GM21528 (cell line): ENCODE data around the gene CAPZB.

Source experiments
- ATAC-seq: cut with Tn5 transposase; IDR thresholded peaks from one replicate; pipeline ENCODE4 v1.9.1; 2021; ENCODE audit warnings: mild to moderate bottlenecking, moderate library complexity; ENCODE audit not compliant: unreplicated experiment, low FRiP score

CAPZB gene

GRCh38 chr1:19411612-19412011, 73.7 kb downstream of the CAPZB start:
- no peak for ATAC-seq

- no peak for ATAC-seq
These were observed 74.9 kb downstream of the CAPZB start for GRCh38 chr1:19410393-19410792.

- ATAC-seq: no peak
These were observed 75.6 kb downstream of the CAPZB start for GRCh38 chr1:19409477-19410341.

GRCh38 chr1:19407494-19408096, 77.7 kb downstream of the CAPZB start:
- ATAC-seq: no peak

GRCh38 chr1:19406680-19407079, 78.7 kb downstream of the CAPZB start:
- no peak for ATAC-seq

- no peak for ATAC-seq
These were observed 79.4 kb downstream of the CAPZB start for GRCh38 chr1:19405761-19406487.

- no peak for ATAC-seq
These were observed 80.1 kb downstream of the CAPZB start for GRCh38 chr1:19405195-19405760.

- ATAC-seq: no peak
These were observed 80.6 kb downstream of the CAPZB start for GRCh38 chr1:19404748-19405147.

GRCh38 chr1:19403256-19403655, 82.1 kb downstream of the CAPZB start:
- no peak for ATAC-seq

GRCh38 chr1:19402031-19402813, 83.1 kb downstream of the CAPZB start:
- no peak for ATAC-seq

GRCh38 chr1:19401535-19401889, 83.8 kb downstream of the CAPZB start:
- no peak for ATAC-seq

- no peak for ATAC-seq
These were observed 84.3 kb downstream of the CAPZB start for GRCh38 chr1:19400875-19401534.

- ATAC-seq: no peak
These were observed 85.1 kb downstream of the CAPZB start for GRCh38 chr1:19400192-19400611.

- ATAC-seq: no peak
These were observed 87.0 kb downstream of the CAPZB start for GRCh38 chr1:19398309-19398760.

- no peak for ATAC-seq
These were observed 88.0 kb downstream of the CAPZB start for GRCh38 chr1:19397217-19397945.

GRCh38 chr1:19396280-19396679, 89.1 kb downstream of the CAPZB start:
- ATAC-seq: no peak

- ATAC-seq: no peak
These were observed 89.6 kb downstream of the CAPZB start for GRCh38 chr1:19395678-19396192.

- no peak for ATAC-seq
These were observed 92.3 kb downstream of the CAPZB start for GRCh38 chr1:19393046-19393445.

GRCh38 chr1:19392221-19392620, 93.1 kb downstream of the CAPZB start:
- ATAC-seq: no peak
